Osteoblast (primary cell): ENCODE results near the gene BRAF. TPM values are rescaled to one million over a fixed set of nuclear protein-coding genes. Genes with fewer than 3 reads are reported as not detected.
"Not testable (repeated sequence)": the region's sequence is repeated elsewhere in the genome, so short reads cannot be mapped to it uniquely, and the experiment has no call there.

Source experiments
- DNase-seq: peaks from one replicate; pipeline ENCODE4 v3.0.0; 2011; ENCODE audit warnings: low spot score, mixed read lengths; ENCODE audit not compliant: insufficient read length; ENCODE audit errors: missing footprints
- H2AFZ ChIP-seq: 2 replicates; pipeline ENCODE4 v1.6.0; 2011; ENCODE audit warnings: mild to moderate bottlenecking, low read length
- H3K27ac ChIP-seq: 2 replicates; pipeline ENCODE4 v1.5.1; 2011; ENCODE audit warnings: mild to moderate bottlenecking, low read depth, low read length, moderate library complexity
- H3K27me3 ChIP-seq: 2 replicates; pipeline ENCODE4 v1.6.0; 2012; ENCODE audit warnings: mild to moderate bottlenecking, control low read depth, inconsistent platforms, low read length, moderate library complexity; ENCODE audit not compliant: insufficient read depth
- H3K36me3 ChIP-seq: 2 replicates; pipeline ENCODE4 v1.5.1; 2011; ENCODE audit warnings: mild to moderate bottlenecking, low read length, control low read depth, moderate library complexity; ENCODE audit not compliant: insufficient read depth
- H3K4me1 ChIP-seq: 2 replicates; pipeline ENCODE4 v1.5.1; 2011; ENCODE audit warnings: mild to moderate bottlenecking, low read length, control low read depth, moderate library complexity; ENCODE audit not compliant: insufficient read depth
- H3K4me2 ChIP-seq: 2 replicates; pipeline ENCODE4 v1.6.0; 2011; ENCODE audit warnings: mild to moderate bottlenecking, low read length; ENCODE audit not compliant: insufficient read depth
- H3K4me3 ChIP-seq: fragments of 200-600 bp; sonication (generic); 3 replicates; pipeline ENCODE4 v1.5.1; 2012; ENCODE audit warnings: mild to moderate bottlenecking, low read length, inconsistent platforms; ENCODE audit not compliant: insufficient read depth
- H3K79me2 ChIP-seq: 2 replicates; pipeline ENCODE4 v1.6.0; 2012; ENCODE audit warnings: mild to moderate bottlenecking, low read length, control low read depth, inconsistent platforms; ENCODE audit not compliant: insufficient read depth
- H3K9me3 ChIP-seq: 2 replicates; pipeline ENCODE4 v1.5.1; 2011; ENCODE audit warnings: low read depth, low read length, control low read depth
- H4K20me1 ChIP-seq: 2 replicates; pipeline ENCODE4 v1.6.0; 2012; ENCODE audit warnings: mild to moderate bottlenecking, low read length, control low read depth; ENCODE audit not compliant: insufficient read depth
- total RNA-seq: library from RNA; depleted of rRNA; stranded (reverse); fragments of >200 nt; gene quantifications from 2 replicates; pipeline ENCODE4 v1.2.3, GENCODE V29; 2012
- TF ChIP-seq, protein P1 (sequence below): IDR thresholded peaks from 2 replicates; pipeline ENCODE4 v1.5.1; 2011; ENCODE audit warnings: mild to moderate bottlenecking, low read depth, low read length, moderate library complexity; ENCODE audit errors: extremely low read depth

BRAF gene
- total RNA-seq, 1 donor = 30.0 TPM

DNA sequence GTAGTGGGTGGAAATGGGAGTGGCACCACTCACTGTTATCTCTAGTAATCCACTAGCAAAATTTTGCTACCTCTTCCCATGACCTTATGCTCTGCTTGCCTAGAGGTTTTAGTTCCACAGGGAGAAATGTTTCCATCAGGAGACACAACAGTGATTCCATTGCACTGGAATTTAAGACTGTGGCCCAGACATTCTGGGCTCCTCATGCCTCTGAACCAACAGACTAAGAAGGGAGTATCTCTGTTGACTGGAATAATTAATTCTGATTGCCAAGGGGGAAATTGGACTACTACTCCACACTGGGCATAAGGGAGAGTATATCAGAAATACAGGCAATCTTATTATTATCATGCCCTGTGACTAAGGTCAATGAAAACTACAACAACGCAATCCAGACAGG is 16.2 kb upstream of the BRAF start:
- TF ChIP-seq, protein P1, sequence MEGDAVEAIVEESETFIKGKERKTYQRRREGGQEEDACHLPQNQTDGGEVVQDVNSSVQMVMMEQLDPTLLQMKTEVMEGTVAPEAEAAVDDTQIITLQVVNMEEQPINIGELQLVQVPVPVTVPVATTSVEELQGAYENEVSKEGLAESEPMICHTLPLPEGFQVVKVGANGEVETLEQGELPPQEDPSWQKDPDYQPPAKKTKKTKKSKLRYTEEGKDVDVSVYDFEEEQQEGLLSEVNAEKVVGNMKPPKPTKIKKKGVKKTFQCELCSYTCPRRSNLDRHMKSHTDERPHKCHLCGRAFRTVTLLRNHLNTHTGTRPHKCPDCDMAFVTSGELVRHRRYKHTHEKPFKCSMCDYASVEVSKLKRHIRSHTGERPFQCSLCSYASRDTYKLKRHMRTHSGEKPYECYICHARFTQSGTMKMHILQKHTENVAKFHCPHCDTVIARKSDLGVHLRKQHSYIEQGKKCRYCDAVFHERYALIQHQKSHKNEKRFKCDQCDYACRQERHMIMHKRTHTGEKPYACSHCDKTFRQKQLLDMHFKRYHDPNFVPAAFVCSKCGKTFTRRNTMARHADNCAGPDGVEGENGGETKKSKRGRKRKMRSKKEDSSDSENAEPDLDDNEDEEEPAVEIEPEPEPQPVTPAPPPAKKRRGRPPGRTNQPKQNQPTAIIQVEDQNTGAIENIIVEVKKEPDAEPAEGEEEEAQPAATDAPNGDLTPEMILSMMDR = no peak
- no peaks in the 10 kb centered on the region for H3K27me3 ChIP-seq
- no peaks in the 10 kb centered on the region for H4K20me1 ChIP-seq
- no peaks in the 10 kb centered on the region for H3K79me2 ChIP-seq
- no peak overlapping the region for H2AFZ ChIP-seq
- no peak for DNase-seq
- no peaks in the 10 kb centered on the region for H3K4me1 ChIP-seq
- H3K36me3 ChIP-seq = no peaks in the 10 kb centered on the region
- no peak overlapping the region for H3K4me2 ChIP-seq
- H3K9me3 ChIP-seq = no peaks in the 10 kb centered on the region
- H3K27ac ChIP-seq = no peak overlapping the region
- no peak overlapping the region for H3K4me3 ChIP-seq

GRCh38 chr7:140937702-140938264 is 13.1 kb upstream of the BRAF start:
- Histone ChIP-seq H3K27ac (no peak overlapping the region), H3K27me3 (peaks cover 5% of the 10 kb centered on the region), H3K4me2 (no peak overlapping the region), H3K4me1 (no peaks in the 10 kb centered on the region), H2AFZ (no peak overlapping the region), H4K20me1 (no peaks in the 10 kb centered on the region), H3K36me3 (no peaks in the 10 kb centered on the region), H3K9me3 (no peaks in the 10 kb centered on the region), H3K79me2 (no peaks in the 10 kb centered on the region), H3K4me3 (no peak overlapping the region)
- TF ChIP-seq, protein P1 = no peak
- no peak for DNase-seq

GRCh38 chr7:140928491-140929309 is 4.0 kb upstream of the BRAF start:
- TF ChIP-seq, protein P1 = no peak
- Histone ChIP-seq H3K9me3 (no peaks in the 10 kb centered on the region), H2AFZ (no peak overlapping the region), H3K79me2 (peaks cover 11% of the 10 kb centered on the region), H3K4me3 (no peak overlapping the region), H3K27me3 (peaks cover 15% of the 10 kb centered on the region), H4K20me1 (peaks cover under 1% of the 10 kb centered on the region), H3K36me3 (no peaks in the 10 kb centered on the region), H3K4me2 (no peak overlapping the region), H3K27ac (no peak overlapping the region), H3K4me1 (peaks cover 8% of the 10 kb centered on the region)
- DNase-seq = no peak

DNA sequence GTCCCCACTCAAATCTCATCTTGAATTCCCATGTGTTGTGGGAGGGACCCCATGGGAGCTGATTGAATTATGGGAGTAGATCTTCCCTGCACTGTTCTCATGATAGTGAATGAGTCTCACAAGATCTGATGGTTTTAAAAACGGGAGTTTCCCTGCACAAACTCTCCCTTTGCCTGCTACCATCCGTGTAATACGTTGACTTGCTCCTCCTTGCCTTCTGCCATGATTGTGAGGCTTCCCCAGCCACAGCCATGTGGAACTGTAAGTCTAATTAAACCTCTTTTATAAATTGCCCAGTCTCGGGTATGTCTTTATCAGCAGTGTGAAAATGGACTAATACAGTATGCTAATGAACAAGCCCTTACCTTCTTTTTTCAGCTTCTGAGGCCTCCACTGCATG is 3.2 kb upstream of the BRAF start:
- H3K79me2 ChIP-seq = peaks cover 18% of the 10 kb centered on the region
- H3K9me3 ChIP-seq, H3K4me3 ChIP-seq, H3K36me3 ChIP-seq, H2AFZ ChIP-seq, DNase-seq, H3K27ac ChIP-seq, H4K20me1 ChIP-seq, H3K4me2 ChIP-seq: not testable (repeated sequence)
- H3K27me3 ChIP-seq = peaks cover 11% of the 10 kb centered on the region
- peaks cover 13% of the 10 kb centered on the region for H3K4me1 ChIP-seq
